DMS79 (cell line): ENCODE data around the gene TBCC.
"Not testable (repeated sequence)": the region's sequence is repeated elsewhere in the genome, so short reads cannot be mapped to it uniquely, and the experiment has no call there.

Experiments used
- DNase-seq: peaks from one replicate; lab custom pipeline; 2025; lab: John Stamatoyannopoulos, UW

The TBCC gene

DNA sequence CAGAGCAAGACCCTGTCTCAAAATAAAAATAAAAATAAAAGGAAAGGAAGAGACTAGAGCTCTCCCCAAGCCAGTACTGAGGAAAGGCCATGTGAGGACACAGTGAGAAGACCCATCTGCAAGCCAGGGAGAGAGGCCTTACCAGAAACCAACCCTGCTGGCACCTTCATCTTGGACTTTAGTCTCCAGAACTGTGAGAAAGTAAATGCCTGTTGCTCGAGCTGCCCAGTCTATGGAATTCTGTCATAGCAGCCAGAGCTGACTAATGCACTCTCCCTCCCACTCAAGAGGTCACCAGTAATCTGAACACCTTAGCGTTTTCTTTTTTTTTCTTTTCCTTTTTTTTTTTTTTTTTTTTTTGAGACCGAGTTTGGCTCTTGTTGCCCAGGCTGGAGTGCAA lies 16.2 kb downstream of the TBCC start:
- no peak for DNase-seq

DNA sequence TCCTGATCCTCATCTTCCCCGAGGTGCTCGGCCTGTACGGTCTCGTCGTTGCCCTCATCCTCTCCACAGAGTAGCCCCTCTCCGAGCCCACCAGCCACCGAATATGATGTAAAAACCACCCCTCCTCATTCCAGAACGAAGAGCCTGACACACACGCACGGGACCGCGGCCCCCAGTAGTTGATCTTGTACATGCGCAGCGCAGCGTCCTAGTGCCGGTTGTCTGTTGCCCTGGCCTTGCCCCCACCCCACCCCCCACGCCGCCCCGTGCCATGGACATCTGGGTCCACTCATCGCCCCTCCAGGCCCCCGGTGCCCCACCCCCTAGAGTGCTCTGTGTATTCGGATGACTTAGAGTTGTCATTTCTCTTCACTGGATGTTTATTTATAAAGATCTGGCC lies 18.3 kb downstream of the TBCC start:
- no peak for DNase-seq

DNA sequence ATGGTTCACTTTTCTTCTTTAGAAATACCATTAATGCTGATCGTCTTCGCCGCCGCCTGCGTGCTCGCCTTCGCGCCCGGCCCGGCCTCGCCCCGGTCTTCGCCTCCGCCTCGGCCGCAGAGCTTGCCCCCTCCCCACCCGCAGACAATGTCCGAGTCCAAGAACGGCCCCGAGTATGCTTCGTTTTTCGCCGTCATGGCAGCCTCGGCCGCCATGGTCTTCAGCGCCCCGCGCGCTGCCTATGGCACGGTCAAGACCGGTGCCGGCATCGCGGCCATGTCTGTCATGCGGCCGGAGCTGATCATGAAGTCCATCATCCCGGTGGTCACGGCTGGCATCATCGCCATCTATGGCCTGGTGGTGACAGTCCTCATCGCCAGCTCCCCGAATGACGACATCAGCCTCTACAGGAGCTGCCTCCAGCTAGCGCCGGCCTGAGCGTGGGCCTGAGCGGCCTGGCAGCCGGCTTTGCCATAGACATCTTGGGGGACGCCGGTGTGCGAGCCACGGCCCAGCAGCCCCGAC lies 18.8 kb downstream of the TBCC start:
- no peak for DNase-seq

DNA sequence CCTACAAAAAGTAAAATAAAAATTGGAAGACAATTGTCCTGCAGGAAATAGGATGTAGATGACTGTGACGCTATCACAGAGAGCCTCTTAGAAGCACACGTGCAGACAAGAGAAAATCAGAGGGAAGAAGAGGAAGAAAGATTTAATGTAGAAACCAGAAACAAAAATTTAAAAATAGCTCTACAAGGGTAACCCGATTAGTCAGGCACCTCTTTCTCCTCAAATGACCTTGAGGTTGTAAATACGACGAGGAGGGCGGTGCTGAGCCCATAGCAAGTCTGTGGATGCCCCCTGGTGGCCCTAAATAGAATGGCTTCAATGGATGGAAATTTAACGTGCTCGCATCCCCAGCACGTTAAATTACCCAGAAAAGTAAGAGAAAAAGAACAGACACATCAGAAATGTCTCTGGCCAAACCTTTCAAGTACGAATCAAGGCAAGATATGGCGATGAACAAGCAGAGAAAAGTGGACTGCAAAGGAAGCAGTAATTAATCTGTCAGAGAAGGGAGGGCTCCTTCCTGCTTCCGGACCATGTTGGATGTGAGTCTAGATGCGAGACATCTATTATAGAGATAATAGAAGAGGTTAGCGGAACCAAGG lies 19.3 kb downstream of the TBCC start:
- peak; percentile 67 for DNase-seq

DNA sequence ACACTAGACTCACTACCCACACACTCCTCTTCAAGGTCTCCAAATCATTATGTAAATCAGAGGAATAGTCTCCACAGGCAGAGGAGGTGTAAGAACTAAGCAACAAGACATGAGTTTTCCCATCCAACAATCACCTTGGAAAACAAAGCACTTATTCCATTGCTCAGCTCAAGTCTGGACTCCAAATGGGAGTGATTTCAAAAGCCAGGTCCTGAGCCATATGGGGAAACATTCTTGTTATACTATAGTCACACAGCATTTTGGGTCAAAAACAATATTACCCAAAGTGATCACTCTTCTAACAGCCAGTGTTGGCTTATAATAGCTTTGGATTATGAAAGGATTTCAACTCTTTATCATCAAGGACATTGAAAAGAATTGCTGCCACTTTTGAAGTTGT lies 19.9 kb downstream of the TBCC start:
- DNase-seq: no peak

DNA sequence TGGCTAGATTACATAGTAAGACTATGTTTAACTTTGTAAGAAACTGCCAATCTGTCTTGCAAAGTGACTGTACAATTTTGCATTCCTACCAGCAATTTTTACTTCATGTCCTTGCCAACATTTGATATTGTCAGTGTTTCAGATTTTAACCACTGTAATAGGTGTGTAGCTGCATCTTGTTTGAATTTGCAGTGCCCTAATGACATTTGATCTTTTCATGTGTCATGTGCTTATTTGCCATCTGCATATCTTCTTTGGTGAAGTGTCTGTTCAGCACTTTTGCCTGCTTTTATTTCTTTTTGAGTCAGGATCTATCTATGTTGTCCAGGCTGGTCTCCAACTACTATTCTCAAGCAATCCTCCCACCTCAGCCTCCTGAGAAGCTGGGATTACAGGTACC lies 21.1 kb downstream of the TBCC start:
- no peak for DNase-seq

DNA sequence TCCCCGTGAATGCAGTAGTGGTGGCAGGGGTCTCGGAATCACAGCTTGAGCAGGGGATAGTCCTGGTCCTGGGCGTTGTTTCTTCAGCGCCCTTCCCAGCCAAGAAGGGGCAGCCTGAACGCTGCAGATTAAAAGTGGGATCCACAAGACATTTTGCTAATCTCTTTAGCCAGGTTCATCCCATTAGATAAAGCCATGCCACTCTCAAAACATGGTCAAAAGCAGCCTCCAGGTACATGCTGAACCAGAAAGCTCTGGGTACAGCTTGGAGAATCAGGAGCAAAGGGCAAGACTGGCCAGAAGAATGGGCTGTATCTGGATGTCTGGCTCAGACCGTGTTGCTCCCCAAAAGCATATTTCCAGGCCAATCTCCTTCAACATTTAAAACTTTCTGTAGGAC lies 23.4 kb downstream of the TBCC start, which contains the start of gene PRPH2:
Gene PRPH2, minus strand, starts transcription at position 101 of the 400 bp plus-strand sequence. CDS start 263 bp downstream, outside the sequence.
- no peak for DNase-seq

DNA sequence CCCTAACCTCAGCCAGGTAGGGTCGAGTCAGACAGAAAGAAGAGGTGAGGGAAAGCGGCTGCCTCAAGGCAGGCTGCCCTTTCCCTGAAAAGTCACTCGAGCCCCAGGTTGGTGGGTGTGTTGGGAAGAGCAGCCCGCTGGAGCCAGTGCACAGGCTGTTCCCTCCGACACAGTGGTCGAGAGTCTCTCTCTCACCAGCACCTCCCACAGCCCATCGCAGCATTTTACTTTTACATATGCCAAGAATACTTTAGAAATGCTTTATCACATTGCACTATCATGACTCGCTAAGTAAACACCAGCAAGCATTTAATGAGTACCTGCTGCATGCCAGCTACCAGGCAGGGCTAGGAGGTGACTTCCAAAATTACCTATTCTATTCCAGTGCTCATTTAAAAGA lies 25.2 kb downstream of the TBCC start:
- DNase-seq: no peak

DNA sequence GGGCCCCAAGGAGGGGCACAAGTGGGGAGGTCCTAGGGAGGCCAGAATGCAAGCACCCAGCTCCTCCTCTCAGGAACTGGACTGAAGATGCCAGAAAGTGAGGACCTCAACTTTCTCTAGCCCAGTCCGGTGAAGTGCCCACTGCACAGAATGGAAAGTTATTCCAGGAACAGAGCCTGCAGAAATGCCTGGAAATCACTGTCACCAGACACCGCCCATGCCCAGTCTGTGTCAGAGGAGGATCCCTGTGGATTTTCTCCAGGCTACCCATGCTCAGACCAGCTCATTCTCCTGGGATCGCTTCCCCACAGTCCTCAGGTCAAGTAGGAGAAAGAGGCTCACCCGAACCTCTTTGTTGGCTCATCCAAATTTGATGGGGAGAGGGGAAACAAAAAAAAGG lies 30.0 kb downstream of the TBCC start:
- DNase-seq: no peak

DNA sequence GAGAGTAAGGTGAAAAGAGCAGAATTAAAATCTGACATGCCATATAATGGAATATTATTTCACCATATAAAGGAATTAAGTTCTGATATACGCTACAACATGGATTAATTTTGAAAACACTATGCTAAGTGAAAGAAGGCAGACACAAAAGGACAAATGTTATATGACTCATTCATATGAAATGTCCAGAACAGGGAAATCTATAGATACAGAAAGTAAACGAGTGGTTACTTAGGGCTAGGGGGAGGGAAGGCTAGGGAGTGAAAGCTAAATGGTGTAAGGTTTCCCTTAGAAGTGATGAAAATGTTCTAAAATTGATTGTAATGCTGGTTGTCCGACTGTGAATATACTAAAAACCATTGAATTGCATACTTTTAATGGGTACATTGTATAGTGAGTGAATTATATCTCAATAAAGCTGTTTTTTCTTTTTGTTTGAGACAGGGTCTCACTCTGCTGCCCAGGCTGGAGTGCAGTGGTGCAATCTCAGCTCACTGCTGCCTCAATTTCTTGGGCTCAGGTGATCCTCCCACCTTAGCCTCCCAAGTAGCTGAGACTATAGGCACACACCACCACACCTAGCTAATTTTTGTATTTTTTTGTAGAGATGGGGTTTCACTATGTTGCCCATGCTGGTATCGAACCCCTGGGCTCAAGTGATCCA lies 31.7 kb downstream of the TBCC start:
- DNase-seq: no peak

DNA sequence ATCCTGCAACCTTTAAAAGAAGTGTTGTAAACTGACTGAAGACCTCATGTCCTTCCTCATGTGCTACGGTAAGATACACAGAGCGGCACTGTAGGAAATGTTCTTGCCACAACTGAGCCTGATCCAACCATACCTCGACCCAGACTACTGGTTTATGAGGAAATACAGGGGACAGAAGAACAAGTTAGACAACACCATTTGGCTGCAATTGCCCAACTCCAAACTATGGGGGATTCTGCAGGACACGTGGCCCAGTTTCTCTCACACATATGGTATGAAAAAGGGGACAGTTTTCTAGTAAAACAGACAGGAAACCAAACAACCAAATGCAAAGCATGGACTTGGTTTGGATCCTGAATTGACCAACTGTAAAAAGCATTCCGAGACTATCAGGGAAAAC lies 34.0 kb downstream of the TBCC start:
- DNase-seq: no peak

DNA sequence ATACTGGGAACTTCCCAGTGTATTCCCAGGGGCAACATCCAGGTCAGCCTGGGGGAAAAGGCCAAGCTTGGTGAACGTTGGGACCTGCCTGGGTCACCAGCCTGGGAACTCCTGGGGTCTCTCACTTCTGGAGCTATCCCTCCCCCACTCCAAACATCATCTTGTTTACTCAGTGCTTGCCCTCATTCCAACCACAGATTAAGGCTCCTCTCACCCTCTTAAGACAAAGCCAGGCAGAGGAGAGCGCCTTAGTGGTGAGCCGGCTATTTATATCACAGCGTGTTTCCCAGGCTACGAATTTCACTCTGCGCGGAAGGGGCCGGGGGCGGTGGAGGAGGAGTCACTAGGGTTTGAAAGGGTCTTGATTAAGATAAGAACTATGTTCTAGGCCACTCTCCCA lies 35.6 kb downstream of the TBCC start:
- peak; percentile 85 for DNase-seq

DNA sequence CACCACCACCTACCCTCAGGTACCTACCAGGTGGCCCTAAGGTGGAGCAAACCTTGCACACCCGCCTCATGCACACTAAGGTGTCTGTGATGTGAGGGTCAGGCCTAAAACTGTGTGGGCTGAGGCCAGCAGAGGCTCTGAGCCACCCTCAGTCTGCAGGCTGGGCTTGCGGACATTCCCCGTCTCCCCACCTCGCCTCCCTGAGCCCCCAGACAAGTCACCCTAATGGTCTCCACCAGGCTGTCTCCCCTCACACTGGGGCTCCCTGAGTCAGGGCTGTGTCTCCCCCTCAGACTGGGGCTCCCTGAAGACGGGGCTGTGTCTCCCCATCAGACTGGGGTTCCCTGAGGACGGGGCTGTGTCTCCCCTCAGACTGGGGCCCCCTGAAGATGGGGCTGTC lies 36.0 kb downstream of the TBCC start:
- no peak for DNase-seq

DNA sequence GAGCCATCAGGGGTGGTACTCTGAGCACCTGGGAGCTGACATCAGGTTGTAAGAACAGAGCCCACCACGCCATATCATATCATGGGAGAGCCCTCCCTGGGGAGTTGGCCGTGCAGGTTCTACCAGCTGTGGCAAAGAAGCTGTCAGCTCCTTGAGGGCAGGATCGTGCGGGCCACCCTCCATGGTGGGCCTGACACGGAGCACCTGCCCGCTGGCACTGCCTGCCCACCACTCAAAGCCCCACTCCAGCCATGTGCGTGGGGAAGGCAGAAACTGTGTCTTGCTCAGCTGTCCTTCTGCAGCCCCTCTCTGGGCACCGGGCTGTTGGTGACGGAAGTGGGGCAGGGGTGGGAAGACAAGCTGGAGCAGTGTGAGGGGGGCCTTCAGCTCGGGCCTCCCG lies 37.8 kb downstream of the TBCC start:
- no peak for DNase-seq

DNA sequence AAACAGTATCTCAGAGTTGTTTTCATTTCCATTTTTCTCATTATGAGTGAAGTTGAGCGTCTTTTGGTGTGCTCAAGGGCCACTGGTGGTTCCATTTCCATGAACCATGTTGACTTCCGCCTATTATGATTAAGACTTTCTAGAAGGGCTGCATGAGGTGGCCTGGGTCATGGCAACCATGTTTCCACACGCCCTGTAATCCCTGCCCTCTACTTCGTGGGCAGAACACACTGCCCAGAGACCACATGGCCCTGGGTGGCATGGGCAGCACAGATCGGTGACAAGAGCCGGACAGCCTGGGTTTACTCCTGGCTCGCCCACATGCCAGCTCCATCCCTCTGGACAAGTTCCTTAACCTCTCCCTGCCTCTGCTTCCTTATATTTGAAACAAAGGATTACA lies 38.3 kb downstream of the TBCC start:
- no peak for DNase-seq

DNA sequence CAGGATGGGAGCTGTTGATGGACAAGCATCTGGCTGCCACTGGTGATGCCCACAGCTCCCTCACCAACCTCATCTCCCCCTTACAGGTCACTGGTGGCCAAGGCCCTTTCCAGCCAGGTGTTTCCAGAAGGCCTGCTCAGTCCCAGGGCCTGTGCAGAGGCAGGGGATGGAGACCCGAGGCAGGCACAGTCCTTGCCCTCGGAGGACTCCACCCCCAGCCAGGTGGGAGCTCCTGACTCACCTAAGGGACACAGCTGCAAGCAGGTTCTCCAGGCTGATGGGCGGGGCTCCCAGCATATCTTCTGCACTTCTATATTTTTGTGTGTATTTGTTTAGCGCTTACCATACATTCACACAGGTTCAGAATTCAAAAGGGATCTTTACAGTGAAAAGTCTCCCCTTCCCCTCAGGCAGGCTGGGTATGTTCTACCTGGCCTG lies 40.9 kb downstream of the TBCC start:
- DNase-seq: no peak

DNA sequence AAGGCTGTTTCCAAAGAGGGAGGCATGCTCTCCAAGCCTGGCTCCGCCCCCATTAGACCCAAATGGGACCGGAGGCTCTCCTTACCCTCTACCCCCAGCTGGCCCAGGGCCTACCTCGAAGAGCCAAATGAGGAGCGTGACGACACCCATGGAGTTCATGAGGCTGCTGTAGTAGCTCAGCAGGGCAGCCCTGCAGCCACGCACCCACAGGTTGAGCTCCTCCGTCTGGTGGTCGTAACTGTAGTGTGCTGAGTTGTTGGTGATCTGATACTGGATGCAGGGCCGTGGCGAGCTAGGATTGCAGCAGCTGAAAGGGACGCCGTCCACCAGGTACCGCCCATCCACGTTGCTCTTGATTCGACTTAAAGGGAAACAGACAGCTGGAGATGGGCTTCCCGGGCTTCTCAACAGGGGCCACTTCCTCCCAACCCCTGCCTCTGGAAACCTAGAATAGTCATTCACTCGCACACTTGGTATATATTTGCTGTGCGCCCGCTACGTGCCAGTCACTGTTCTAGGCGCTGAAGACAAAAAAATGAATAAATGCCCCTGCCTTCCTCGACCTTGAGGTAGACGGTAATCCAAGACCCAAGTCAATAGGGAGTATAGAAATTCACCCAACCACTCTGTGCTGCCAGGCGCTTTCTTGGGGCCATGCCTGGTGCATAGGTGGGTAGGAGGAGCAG lies 41.5 kb downstream of the TBCC start:
- no peak for DNase-seq

DNA sequence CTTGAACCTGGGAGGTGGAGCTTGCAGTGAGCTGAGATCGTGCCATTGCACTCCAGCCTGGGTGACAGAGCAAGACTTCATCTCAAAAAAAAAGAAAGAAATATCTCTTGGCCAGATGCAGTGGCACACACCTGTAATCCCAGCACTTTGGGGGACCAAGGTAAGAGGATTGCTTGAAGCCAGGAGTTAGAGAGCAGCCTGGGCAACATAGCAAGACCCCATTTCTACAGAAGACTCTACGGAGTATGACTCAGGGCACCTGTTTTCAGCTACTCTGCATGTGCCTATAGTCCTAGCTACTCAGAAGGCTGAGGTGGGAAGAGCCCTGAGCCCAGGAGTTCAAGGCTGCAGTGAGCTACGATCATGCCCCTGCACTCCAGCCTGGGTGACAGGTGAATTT lies 43.1 kb downstream of the TBCC start:
- not testable (repeated sequence) for DNase-seq

DNA sequence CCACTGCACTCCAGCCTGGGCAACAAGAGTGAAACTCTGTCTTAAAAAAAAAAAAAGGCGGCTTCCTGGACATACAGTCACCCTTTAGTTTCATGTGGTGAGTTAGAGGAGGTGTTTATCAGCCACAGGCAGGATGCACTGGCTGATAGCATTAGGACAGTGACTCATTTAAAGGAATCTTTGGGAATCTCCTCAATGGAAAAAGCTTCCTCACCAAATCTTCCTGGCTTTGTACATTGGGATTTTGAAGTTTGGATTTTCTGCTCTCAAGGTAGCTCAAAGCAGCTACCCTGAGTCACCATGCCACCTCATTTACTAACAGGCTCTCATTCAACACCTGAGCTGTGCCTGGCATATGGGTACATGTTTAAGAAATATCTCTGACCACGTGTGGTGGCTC lies 43.7 kb downstream of the TBCC start:
- DNase-seq: no peak

DNA sequence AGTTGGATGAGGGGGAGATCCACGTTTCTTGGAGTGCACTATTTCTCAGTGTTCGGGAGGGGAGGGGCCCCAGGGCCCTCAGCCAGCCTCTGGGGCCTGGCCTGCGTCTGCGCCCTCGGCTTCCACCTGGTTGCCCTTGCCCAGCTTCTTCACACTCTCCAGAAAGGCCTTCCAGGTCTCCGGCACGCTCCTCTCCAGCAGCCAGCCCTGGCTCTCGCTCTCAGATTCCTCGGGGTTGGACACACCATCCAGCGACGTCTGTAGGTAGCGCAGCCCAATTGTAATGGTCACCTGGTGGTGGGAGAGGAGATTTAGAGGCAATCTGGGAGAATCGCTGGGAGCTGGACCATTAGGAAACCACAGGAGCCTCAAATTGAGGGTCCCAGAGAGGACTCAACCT lies 47.7 kb downstream of the TBCC start:
- DNase-seq: no peak

DNA sequence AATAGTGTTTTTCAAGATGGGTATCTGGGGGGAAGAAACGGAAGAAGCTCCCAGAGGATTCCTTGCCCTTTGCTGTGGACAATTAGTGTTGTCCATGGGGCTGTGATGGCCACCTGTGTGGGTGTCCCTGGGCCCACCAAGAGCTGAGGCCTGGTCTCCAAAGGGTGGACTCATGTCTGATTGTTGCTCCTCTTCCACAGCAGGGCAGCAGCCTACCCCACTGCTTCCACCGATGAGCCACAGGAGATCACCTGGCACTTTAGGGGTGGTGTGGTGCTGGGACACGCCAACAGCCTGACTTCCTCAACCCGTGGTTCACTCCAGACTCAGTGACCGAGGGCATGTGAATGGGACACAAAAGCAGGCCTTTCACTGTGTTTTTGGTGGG lies 48.6 kb downstream of the TBCC start:
- no peak for DNase-seq

DNA sequence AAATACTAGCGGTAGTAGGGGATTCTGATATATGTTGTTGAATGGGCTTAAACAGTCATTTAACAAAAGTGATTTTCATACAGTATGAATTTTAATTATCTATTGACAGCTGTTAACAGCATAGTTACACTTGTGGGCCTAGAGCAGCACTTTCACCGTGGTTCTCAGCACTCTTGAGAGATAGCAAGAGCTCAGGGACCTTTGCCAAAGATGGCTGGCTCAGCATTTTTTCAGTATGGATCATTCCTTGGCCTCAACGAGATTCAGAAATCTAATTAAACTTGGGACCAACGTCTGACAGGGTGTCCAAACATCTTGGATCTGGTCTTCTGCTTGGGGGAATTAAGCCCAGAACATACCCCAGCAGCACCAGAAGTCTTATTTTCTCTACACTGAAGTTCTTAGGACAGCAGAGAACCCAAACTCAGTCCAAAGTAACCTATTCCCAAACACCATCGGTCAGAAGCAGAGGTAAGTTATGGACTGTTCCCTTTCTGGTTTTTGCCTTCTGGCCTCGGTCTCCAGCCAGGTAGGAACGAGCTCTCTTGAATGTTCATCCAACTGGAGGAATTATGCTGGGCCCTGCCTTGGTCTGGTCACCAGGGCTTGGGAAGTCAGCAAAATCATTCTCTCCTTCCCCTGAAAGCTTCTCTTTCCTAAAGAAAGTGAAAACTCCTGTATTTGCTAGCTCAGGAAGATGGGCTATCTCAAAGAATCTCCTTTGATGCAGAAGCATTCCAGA lies 49.2 kb downstream of the TBCC start:
- no peak for DNase-seq

DNA sequence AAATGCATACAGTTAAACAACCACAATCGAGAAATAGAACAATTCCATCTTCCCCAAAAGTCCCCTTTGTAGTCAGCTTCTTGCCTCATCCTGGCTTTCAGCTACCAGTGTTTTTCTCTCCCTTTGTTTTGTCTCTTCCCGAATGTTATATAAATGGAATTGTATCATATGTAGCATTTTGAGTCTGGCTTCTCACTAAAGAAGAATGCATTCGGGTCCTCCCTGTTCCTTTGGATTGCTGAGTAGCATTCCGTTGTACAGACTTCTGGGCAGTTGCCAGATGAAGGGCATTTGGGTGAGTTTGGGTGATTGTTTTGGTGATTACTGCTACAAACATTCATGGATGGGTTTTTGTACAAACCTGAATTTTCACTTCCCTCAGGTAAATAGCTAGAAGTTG lies 51.3 kb downstream of the TBCC start:
- no peak for DNase-seq
